GM21367 (cell line): ENCODE data around the gene PPP1R14D.
"Not testable (repeated sequence)": the region's sequence is repeated elsewhere in the genome, so short reads cannot be mapped to it uniquely, and the experiment has no call there.

Experiments used
- ATAC-seq: cut with Tn5 transposase; IDR thresholded peaks from one replicate; pipeline ENCODE4 v1.9.1; 2021; ENCODE audit not compliant: unreplicated experiment

PPP1R14D gene, protein sequence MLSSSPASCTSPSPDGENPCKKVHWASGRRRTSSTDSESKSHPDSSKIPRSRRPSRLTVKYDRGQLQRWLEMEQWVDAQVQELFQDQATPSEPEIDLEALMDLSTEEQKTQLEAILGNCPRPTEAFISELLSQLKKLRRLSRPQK

GRCh38 chr15:40828447-40829036 lies at the start of gene PPP1R14D:
Gene PPP1R14D (minus strand): TSS chr15:40828708. CDS start chr15:40828641, 67 bp downstream.
- no peak for ATAC-seq

DNA sequence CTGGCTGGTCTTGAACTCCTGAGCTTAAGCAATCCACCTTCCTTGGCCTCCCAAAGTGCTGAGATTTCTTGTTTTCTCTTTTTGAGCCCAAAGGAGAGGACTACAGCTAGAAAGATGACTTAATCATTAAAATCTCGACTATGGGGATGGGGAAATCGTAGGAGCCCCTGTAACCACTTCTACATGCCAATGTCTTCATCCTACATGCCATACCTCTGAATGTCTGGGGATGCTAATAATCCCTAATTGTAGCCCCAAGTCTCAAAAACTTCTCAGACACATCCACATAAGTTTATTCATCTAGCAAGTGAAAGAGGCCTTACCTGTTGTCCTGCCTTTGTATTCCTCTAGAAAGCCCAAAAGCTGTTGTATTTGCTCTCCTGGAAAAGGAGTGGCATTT lies 49.2 kb upstream of the PPP1R14D start:
- ATAC-seq: no peak

DNA sequence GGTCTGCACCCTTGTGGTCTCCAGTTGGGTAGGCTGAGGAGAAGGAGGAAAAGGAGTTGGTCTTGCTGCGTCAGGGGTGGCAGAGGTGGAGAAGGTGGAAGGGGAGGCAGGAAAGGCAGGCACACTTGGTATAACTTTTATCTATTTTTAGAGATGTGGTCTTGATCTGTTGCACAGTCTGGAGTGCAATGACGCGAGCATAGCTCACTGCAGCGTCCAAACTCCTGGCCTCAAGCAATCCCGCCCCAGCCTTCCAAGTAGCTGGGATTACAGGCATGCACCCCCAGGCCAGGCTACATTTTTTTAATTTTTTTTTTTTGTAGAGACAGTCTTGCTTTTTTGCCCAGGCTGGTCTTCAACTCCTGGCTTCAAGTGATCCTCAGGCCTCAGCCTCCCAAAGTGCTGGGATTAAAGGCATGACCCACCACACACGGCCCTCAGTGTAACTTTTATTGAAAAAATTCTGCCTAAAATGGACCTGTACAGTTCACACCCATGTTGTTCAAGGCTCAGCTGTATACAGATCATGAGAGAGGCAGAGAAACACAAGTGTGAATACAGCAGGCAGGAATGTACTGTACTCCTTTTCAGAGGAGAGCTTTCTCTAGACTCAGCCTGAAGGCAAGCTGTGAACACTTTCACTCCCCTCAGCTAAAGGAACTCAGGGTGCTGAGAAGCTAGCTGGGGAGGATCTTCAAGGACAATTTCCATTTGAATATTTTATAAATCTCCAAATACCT lies 47.7 kb upstream of the PPP1R14D start:
- ATAC-seq: no peak

DNA sequence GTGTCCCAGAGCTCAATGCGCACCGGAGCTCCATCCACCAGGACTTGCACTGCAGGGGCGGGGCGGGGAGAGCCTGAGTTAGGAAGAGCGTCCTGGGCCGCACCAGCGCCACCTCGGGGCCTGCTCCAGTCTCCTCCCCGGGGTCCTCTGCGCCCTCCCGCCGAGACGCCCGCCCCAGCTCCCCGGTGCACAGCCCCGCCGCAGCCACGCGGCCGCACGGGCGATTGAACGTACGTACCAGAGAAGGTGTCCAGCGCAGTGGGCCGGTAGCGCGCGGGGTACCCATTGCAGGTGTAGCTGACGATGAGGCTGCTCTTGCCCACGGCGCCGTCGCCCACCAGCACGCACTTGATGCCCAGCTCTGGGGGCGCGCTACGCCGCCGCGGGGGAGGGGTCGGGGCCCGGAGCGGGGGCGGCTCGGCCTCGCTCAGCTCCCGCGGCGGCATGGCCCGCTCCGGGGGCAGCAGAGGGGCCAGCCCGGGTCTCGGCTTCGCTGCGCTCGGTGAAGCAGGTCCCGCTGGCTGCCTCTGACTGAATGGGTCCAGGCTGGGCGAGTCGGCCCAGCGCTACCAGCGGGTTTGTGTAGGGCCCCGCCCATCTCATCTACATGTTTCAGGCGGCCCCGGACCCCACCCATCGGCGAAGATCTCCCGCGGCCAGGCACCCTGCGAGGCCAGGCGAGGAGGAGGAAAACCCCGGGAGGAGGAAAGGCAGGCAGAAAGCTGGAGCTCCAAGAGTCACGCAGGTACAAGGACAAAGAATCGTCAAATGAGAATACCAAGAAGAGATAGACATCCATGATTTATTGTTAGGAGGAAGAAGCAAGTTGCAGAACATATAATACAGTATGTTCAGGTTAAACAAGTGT lies 45.4 kb upstream of the PPP1R14D start, which contains the start of gene RHOV:
TSS of gene RHOV (minus strand) at position 541 of the 868 bp plus-strand sequence. CDS start at position 446, 95 bp downstream.
- ATAC-seq: peak; percentile 46

GRCh38 chr15:40872791-40873693 lies 44.5 kb upstream of the PPP1R14D start:
- ATAC-seq: no peak

GRCh38 chr15:40871749-40872617 lies 43.5 kb upstream of the PPP1R14D start:
- ATAC-seq: no peak

GRCh38 chr15:40870716-40871115 lies 42.2 kb upstream of the PPP1R14D start:
- no peak for ATAC-seq

GRCh38 chr15:40869686-40870085 lies 41.2 kb upstream of the PPP1R14D start:
- no peak for ATAC-seq

- no peak for ATAC-seq
Measured at GRCh38 chr15:40867199-40867598, 38.7 kb upstream of the PPP1R14D start.

DNA sequence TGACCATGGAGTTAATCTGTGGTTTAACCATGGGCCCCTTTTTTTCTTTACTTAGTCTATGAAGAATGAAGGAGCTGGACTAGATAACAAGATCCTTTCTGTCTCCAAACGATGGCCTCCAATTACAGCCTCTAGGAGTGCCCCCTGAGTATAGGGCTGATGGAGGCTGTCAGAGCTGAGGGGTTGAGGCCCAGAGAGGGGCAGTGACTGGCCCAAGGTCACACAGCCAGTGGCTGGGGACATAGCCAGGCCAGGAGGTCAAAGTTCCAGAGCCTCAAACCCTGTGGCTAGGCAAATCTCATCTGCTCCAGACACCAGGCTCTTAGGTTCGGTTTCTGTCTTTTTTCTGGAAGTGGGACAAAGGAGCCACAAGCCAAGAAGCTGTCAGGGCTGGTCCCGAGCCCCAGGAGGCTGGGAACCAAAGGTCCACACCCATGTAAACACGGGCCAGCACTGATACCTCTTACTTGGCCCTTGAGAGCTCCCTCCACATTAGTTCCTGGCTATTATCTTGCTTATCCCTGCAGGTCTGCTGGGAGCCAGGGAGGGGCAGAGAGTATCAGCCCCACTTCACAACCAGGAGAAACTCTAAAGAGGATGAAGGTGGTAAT lies 35.3 kb upstream of the PPP1R14D start:
- no peak for ATAC-seq

- not testable (repeated sequence) for ATAC-seq
Measured at GRCh38 chr15:40861147-40861546, 32.6 kb upstream of the PPP1R14D start.

GRCh38 chr15:40859206-40859851 lies 30.8 kb upstream of the PPP1R14D start:
- no peak for ATAC-seq

DNA sequence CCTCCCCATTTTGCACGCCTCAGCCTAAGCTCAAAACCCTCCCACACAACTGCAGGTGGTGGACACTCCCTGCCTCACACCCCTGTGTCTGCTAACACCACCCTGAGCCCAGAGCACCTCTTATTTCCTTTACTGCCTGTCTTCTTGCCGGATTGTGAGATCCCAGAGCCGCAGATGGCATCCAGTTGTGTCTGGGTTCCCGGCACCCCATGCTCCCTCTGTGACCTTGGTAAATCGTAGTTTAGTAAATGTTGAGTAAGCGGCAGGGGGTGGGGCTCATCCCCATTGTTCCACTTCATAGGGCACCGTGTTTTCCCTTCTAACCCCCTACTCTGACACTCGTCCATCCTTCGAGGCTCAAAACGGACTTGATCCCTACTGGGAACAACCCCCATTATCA lies 30.2 kb upstream of the PPP1R14D start:
- no peak for ATAC-seq

DNA sequence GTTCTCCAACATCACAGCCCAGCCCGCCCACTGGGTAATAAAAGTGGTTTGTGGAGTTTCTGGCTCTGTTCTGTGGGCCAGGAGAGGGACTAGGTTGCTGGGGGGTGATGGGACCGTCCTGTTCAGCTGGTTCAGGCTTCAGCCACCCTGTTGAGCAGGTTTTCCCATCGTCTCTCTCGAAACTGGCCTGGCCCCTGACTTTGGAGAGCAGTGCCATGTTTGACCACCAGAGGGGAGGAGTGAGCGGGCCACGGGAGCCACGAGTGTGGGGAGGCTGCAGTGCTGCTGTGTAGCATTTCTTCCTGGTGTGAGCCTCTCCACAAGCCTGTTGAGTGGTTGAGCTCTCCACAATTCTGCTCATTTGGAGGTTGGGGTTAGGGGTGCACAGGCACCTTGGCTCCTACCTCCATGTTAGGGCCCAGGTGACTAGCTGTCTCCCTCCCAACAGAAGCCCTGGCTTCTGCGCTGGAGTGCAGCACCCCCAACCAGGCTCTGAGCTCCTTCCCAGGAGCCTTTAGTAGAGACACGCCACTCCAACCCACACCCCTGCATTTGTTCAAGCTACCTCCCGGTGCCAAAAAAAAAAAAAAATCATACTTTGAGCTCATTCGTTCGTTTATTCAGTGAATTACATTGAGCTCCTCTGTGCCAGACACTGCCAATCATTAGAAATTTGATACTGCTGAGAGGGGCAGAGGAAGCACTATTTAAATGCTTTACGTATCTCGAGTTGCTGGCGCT lies 29.3 kb upstream of the PPP1R14D start:
- no peak for ATAC-seq

GRCh38 chr15:40856746-40857145 lies 28.2 kb upstream of the PPP1R14D start:
- ATAC-seq: no peak

DNA sequence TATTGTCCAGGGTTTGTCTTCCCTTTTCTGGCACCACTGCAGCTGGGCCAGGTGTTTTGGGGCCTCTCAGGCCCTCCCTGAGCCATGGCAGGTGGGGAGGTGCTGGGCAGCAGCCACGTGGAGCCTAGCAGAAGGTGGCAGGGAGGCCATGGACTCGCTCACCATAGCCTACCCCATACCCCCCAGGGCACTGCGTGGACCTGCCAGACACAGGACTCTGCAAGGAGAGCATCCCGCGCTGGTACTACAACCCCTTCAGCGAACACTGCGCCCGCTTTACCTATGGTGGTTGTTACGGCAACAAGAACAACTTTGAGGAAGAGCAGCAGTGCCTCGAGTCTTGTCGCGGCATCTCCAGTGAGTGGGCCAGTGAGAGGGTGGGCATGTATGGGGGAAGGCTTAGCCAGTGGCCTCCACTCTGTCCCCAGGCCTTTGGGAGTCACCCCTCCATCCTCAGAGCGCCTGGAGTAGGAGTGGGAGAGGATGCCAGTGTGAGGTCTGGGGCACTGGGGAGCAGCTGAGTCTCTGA lies 27.3 kb upstream of the PPP1R14D start:
- ATAC-seq: no peak

DNA sequence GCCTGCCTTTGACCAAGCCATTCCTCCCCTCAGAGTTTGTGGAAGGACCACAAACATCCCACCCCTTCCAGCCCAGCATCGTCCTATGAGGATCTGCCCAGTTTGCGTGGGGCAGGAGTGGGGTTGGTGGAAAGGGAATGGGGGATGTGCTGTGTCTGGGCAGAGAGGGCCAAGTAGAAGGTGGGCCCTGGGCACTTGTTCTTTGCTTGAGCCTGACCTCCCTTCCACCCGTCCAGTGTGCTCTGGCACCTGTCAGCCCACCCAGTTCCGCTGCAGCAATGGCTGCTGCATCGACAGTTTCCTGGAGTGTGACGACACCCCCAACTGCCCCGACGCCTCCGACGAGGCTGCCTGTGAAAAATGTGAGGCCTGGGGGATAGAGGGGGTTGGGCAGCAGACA lies 25.7 kb upstream of the PPP1R14D start:
- no peak for ATAC-seq
